Mesothelial cell of epicardium (in vitro differentiated cells): ENCODE data around the gene NNT. TPM values are rescaled to one million over a fixed set of nuclear protein-coding genes. Genes with fewer than 3 reads are reported as not detected.
"Not testable (repeated sequence)": the region's sequence is repeated elsewhere in the genome, so short reads cannot be mapped to it uniquely, and the experiment has no call there.

Source experiments
- DNase-seq, 2 experiments: peaks; one replicate each; pipeline ENCODE4 v3.0.0; 2021; ENCODE audit warnings: low spot score in 2 of 2; ENCODE audit not compliant: unreplicated experiment in 2 of 2
- H3K27ac Mint-ChIP-seq: 2 replicates; pipeline ENCODE4 v1.8.0; 2021; ENCODE audit warnings: mixed read lengths
- H3K27me3 Mint-ChIP-seq: 2 replicates; pipeline ENCODE4 v1.8.0; 2021; ENCODE audit warnings: low read depth, mixed read lengths
- H3K36me3 Mint-ChIP-seq: 2 replicates; pipeline ENCODE4 v1.8.0; 2021; ENCODE audit warnings: mixed read lengths
- H3K4me1 Mint-ChIP-seq: 2 replicates; pipeline ENCODE4 v1.8.0; 2021; ENCODE audit warnings: mixed read lengths
- H3K4me3 Mint-ChIP-seq: 2 replicates; pipeline ENCODE4 v1.8.0; 2021; ENCODE audit warnings: mild to moderate bottlenecking, moderate library complexity, mixed read lengths
- H3K9me3 Mint-ChIP-seq: 2 replicates; pipeline ENCODE4 v1.8.0; 2021; ENCODE audit warnings: mixed read lengths
- CTCF ChIP-seq: fragments of 200-600 bp; sonication (generic); IDR thresholded peaks from one replicate; pipeline ENCODE4 v1.5.0; 2021; ENCODE audit warnings: antibody characterized with exemption; ENCODE audit not compliant: unreplicated experiment
- total RNA-seq: library from RNA; stranded (reverse); gene quantifications from 3 replicates; pipeline ENCODE4 v1.2.1, GENCODE V29; 2021

NNT gene
- total RNA-seq, 1 donor from 2014 or later, result 68.7 TPM

GRCh38 chr5:43589310-43589709, 13.7 kb upstream of the NNT start:
- H3K4me1 Mint-ChIP-seq, result no peaks in the 10 kb centered on the region
- H3K27ac Mint-ChIP-seq, result no peak overlapping the region
- H3K9me3 Mint-ChIP-seq, result peaks cover 3% of the 10 kb centered on the region
- H3K4me3 Mint-ChIP-seq, result no peak overlapping the region
- peaks cover 7% of the 10 kb centered on the region for H3K27me3 Mint-ChIP-seq
- peaks cover 8% of the 10 kb centered on the region for H3K36me3 Mint-ChIP-seq
- DNase-seq, result no peak
- TF ChIP-seq CTCF, result no peak

- DNase-seq, result no peak
- Mint-ChIP-seq H3K4me1 (no peaks in the 10 kb centered on the region), H3K27ac (no peak overlapping the region), H3K4me3 (no peak overlapping the region), H3K9me3 (peaks cover 3% of the 10 kb centered on the region), H3K36me3 (peaks cover 8% of the 10 kb centered on the region), H3K27me3 (peaks cover 7% of the 10 kb centered on the region)
- no peak for TF ChIP-seq CTCF
These were observed 12.3 kb upstream of the NNT start for GRCh38 chr5:43590700-43591099.

GRCh38 chr5:43592363-43592762, 10.6 kb upstream of the NNT start:
- Mint-ChIP-seq H3K4me1 (no peaks in the 10 kb centered on the region), H3K9me3 (no peaks in the 10 kb centered on the region), H3K4me3 (no peak overlapping the region), H3K27me3 (peaks cover 7% of the 10 kb centered on the region), H3K27ac (no peak overlapping the region), H3K36me3 (peaks cover 8% of the 10 kb centered on the region)
- TF ChIP-seq CTCF, result no peak
- DNase-seq, result no peak

GRCh38 chr5:43598927-43599326, 4.1 kb upstream of the NNT start:
- not testable (repeated sequence) for H3K27ac Mint-ChIP-seq, H3K4me3 Mint-ChIP-seq, H3K36me3 Mint-ChIP-seq, H3K9me3 Mint-ChIP-seq, DNase-seq, H3K27me3 Mint-ChIP-seq
- peaks cover 25% of the 10 kb centered on the region for H3K4me1 Mint-ChIP-seq

GRCh38 chr5:43601454-43602260, 1.3 kb upstream of the NNT start:
- DNase-seq, result no peak
- Mint-ChIP-seq H3K27me3 (no peaks in the 10 kb centered on the region), H3K9me3 (no peaks in the 10 kb centered on the region), H3K27ac (peak overlapping the region; percentile 94), H3K36me3 (peaks cover 8% of the 10 kb centered on the region), H3K4me1 (peaks cover 31% of the 10 kb centered on the region), H3K4me3 (peak overlapping the region; percentile 89)
- TF ChIP-seq CTCF, result no peak

GRCh38 chr5:43603344-43604217, 601 bp downstream of the NNT start:
- Mint-ChIP-seq H3K4me1 (peaks cover 31% of the 10 kb centered on the region), H3K36me3 (peaks cover 6% of the 10 kb centered on the region), H3K4me3 (peak overlapping the region; percentile 89), H3K9me3 (no peaks in the 10 kb centered on the region), H3K27me3 (no peaks in the 10 kb centered on the region), H3K27ac (peak overlapping the region; percentile 67)
- peak in 1 of 2 experiments; percentile 42 for DNase-seq
- no peak for TF ChIP-seq CTCF
